Right forelimb (tissue), 1 donor: ENCODE results near the gene ZNF135.

Experiments used
- DNase-seq: peaks from one replicate; pipeline ENCODE4 v3.0.0-alpha.2; 2018

Gene ZNF135

DNA sequence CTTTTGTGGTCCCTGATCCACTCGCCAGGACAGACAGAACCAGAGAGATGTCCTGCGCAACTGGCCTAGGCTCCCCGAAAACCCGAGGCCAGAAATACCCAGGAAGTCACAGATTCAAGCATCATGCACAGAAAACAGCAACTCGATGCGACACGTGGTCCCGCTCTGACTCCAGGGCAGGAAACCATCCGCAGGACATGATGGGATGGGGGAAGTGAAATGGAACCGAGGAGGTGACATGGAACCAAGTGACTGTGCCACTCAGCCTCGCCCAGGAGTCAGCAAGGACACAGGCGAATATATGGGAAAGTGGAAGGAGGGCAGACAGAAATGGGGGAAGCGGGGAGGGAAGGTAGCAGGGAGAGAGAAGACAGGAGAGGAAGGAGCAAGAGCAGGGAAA is 37.8 kb downstream of the ZNF135 start:
- no peak for DNase-seq

DNA sequence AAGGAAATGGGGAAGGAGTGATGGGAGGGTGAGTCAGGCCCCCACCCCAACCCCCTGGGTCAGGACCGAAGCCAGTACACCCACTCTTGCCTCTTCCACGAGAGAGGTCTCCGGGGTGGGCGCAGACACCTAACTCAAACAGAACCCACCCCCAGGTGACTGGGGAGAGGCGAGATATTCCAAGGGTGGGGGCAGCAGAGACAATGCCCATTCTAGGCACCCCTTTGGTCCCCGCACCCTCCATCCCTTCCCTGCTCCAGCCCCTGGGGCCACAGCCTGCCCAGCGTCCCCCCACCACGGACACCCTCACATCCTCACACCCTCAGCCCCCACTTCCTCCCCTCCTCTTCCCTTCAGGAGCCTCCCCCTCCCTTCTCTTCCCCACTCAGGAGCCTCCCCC is 38.3 kb downstream of the ZNF135 start:
- DNase-seq = no peak

DNA sequence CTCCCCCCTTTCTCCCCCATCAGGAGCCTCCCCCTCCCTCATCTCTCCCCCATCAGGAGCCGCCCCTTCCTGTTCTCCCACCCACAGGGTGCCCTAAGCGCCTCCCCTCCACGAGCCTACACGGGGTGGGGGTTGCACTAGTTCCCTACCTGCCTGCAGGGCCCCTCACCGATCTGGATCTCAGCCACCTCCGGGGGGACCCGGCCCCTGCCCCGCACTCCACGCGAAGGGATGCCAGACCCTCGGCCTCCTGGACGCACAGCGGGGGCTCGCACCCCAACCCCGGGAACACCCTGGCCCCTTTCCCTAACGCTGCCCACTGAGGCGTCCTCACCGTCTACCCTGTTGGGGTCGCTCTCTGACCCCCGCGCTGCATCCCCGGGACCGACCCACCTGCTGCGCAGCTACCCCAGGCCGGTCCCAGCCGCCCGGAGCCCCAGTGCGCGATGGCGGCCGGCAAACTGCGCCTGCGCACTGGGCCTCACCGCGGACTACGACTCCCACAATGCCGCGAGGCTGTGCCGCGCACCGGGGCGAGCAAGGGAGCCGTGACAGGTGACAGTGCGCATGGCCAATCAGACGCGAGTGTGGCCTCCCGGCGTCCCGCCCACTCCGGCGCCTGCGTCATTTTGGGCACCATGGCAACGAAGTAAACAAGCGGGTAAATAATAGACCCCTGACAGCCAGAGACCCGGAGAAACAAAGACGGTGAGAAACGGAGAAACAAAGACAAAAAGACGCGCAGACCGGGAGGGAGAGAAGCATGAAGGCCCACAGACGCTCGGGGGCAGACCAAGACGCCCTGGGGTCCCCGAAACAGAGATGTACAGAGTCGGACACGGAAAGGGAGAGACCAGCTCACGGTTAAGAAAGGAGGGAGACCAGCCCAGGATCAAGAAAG is 38.9 kb downstream of the ZNF135 start, which contains the start of gene ZSCAN18:
Gene ZSCAN18, minus strand, starts transcription at position 451 of the 901 bp plus-strand sequence. CDS start 7,964 bp downstream, outside the sequence.
- DNase-seq = peak; percentile 99

DNA sequence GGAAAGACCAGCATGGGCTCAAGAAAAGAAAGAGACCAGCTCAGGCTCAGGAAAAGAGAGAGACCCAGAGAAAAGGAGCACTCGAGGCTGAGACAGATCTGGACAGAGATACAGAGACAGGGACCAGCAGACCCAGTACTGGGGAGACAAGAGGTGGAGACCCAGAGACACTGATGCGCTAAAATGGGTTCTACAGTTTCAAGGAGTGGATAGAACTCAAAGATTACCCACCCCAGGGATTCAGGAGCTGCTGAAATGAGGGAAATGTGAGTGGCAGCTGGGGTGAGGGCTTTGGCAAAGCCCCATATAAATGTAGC is 39.6 kb downstream of the ZNF135 start:
- DNase-seq = no peak

DNA sequence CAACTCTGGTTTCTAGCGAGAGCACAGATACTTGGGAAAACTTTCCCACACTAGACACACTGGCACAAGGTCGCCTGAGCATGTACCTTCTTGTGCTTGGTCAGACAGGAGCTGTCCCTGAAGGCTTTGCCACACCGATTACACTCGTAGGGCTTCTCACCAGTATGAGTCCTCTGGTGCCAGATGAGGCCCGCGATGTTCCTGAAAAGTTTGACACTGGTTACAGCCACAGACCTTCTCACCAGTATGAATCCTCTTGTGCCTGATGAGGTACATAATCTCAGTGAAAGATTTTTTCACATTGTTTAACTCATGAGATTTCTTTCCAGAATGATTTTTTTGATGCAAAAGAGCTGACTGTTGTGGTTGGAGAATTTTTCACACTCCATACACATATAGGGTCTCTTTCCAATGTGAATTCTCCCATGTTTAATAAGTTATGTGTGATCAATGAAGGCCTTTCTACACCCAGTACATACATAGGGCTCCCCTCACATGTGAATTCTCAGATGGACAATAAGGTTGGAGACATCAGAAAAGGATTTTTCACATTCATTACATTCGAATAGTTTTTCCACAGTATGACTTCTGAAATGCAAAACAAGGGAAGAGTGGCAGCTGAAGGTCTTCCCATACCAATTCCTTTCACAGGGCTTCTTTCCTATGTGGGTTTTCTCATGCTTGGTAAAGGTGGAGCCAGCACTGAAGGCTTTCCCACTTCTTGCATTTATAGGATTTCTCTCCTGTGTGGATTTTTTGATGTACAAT is 48.9 kb downstream of the ZNF135 start:
- no peak for DNase-seq

DNA sequence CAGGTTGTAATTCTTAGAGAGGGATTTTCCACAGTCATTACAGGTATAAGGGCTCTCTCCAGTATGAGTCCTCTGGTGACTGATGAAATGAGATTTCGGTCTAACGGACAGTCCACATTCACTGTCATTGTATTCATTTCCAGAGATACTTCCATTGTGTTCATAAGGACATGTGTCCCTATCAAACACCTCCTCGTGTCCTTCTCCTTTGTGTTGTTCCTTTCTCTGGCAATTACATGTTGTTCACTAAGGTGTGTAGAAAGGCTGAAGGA is 49.4 kb downstream of the ZNF135 start:
- no peak for DNase-seq

DNA sequence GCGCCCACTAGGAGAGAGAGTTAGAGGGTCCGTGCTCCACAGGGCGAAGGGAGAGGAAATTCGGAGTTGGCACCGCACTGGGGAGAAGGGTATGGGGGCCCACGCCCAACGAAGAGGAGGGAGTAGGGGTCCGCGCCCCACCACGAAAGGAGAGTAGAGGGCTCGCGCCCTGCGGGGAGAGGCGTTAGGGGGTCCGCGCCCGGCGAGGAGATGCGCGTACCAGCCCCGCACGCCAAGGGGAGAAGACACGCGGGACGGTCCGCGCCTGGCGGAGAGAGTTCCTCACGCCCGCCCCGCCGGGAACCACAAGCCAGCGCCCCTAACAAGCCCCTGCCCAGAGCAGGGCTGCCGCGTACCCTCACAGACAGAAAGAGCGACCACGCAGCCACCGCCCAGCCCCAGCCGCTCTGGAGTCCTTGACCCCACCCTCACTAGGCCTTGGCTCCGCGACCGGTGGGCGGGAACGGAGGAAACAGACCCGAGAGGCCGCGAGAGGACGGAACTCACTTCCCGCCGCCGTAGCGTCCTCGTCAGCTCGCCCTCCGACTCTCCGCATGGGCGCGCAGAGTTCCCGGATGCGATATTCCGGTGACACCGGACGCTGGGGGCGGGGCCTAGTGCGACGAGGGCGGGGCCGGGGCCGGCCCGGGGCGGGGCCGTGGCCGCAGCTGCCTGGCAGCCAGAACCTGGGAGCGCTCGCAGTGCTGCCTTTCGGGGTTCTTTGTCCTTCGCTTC is 58.9 kb downstream of the ZNF135 start:
- peak; percentile 56 for DNase-seq

DNA sequence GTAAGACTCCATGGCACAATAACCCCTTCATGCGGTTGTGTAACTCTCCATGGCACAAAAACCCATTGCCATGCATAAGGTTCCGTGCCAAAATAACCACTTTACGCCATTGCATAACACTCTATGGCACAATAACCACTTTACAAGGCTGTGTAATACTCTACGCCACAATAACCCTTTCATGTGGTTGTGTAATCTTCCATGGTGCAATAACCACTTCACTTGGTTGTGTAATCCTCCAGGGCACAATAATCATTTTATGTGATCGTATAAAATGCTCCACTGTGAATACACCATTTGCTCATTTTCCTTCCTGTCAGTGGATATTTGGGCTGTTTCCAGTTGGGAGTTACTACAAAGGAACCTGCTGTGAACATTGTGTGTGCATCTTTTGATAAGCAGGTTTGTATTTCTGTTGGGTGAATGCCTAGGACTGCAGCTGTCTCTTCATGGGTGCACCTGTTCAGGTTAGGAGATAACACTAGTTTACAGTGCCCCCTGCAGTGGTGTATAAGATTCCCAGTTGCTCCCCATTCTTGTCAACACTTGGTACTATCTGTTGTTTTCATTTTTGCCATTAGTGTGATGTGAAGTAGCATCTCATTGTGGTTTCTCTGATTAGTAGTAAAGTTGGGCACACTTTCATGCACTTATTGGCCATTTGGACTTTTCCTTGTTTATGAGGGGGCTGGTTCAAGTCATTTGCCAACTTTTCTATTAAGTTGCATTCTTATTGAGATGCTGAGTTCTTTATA is 60.1 kb downstream of the ZNF135 start:
- no peak for DNase-seq
